ENCODE data around the gene ADAM30.
"Not testable (repeated sequence)": the region's sequence is repeated elsewhere in the genome, so short reads cannot be mapped to it uniquely, and the experiment has no call there.

- TF ChIP-seq CTCF (IDR thresholded peaks at IDR 0.05 in 4 of 5, conservative IDR thresholded peaks at IDR 0.05 in 1 of 5); POLR2A (IDR thresholded peaks at IDR 0.05): not testable (repeated sequence)
Measured at GRCh38 chr1:119858556-119859214, 37.6 kb downstream of the ADAM30 start.
